Dendritic cell treated with granulocyte-macrophage colony-stimulating factor and Interleukin-4, amounts not matched to agents 40 ng/mL and 50 ng/mL, for 4 days (primary cell): ENCODE measurements around the gene CDC42BPB.

Source experiments
- H3K27ac Mint-ChIP-seq: one replicate; pipeline ENCODE4 v1.8.0; 2022; ENCODE audit warnings: mild to moderate bottlenecking, mixed read lengths
- H3K27me3 Mint-ChIP-seq: one replicate; pipeline ENCODE4 v1.8.0; 2022; ENCODE audit warnings: mild to moderate bottlenecking, mixed read lengths
- H3K36me3 Mint-ChIP-seq: one replicate; pipeline ENCODE4 v1.8.0; 2022; ENCODE audit warnings: low read depth, mixed read lengths
- H3K4me1 Mint-ChIP-seq: one replicate; pipeline ENCODE4 v1.8.0; 2022; ENCODE audit warnings: low read depth, mixed read lengths
- H3K4me3 Mint-ChIP-seq: one replicate; pipeline ENCODE4 v1.8.0; 2022; ENCODE audit warnings: mild to moderate bottlenecking, moderate library complexity, mixed read lengths
- H3K9me3 Mint-ChIP-seq: one replicate; pipeline ENCODE4 v1.8.0; 2022; ENCODE audit warnings: mixed read lengths
- intact Hi-C: fragments of 100-400 bp; cut with micrococcal nuclease; formaldehyde crosslinking; loops from one replicate; pipeline ENCODE4 v1.15.0; 2022

CDC42BPB gene

DNA sequence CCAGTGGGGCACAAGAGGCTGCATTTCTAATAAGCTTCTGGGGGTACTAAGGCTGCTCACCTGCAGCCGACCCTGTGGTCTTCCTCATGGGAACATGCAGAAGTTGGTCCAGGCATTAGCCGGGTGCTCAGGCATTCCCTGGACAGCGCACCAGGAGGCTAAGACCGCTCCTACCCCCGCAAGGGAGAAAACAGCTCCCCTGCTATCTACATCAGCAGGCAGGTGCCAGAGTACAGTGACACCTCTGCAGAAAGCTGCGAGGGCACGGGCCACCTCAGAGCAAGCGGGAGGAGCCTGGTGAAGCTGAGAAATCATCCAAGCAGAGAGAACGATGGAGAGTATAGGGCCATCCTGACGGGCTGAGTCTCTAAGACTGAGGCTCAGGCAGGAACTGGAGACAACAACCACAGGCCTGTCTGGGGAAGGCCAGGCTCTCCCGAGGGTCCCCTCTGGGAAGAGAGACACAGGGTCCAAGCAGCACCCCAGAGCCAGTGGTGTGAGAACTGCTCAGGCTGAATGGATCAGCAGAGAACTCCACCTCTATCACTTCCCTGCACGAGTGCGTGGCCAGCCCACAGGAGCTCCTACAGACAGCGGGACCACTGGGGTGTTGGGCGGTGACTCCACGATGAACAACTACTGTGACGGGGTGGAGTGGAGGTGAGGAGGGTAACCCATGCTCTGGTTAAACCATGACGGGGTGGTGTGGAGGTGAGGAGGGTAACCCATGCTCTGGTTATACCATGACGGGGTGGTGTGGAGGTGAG lies 72.8 kb downstream of the CDC42BPB start:
- Mint-ChIP-seq H3K4me1 (peaks cover 10% of the 10 kb centered on the region), H3K9me3 (peaks cover 19% of the 10 kb centered on the region), H3K27ac (no peak overlapping the region), H3K36me3 (peaks cover 100% of the 10 kb centered on the region), H3K4me3 (no peak overlapping the region), H3K27me3 (no peaks in the 10 kb centered on the region)
- intact Hi-C loops: no loop called here

DNA sequence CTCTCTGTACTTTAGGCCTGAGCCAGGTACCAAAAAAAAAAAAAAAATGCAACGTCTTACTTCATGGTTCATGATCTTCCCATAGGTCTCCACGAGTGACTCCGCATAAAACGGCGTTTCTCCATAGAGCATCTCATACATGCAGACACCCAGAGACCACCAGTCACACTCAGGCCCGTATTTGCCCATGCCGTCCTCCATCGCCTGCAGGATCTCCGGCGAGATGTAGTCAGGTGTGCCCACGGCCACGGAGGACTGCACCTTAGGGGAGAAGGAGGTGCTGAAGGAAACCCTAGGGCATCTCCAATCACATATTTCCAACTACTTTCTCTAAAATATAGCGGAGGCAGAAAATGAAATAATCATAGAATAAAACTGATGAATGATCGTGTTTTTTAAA lies 73.9 kb downstream of the CDC42BPB start:
- H3K27me3 Mint-ChIP-seq: no peaks in the 10 kb centered on the region
- H3K27ac Mint-ChIP-seq: no peak overlapping the region
- peaks cover 10% of the 10 kb centered on the region for H3K4me1 Mint-ChIP-seq
- intact Hi-C loops: no loop called here
- no peak overlapping the region for H3K4me3 Mint-ChIP-seq
- peaks cover 12% of the 10 kb centered on the region for H3K9me3 Mint-ChIP-seq
- H3K36me3 Mint-ChIP-seq: peaks cover 100% of the 10 kb centered on the region

DNA sequence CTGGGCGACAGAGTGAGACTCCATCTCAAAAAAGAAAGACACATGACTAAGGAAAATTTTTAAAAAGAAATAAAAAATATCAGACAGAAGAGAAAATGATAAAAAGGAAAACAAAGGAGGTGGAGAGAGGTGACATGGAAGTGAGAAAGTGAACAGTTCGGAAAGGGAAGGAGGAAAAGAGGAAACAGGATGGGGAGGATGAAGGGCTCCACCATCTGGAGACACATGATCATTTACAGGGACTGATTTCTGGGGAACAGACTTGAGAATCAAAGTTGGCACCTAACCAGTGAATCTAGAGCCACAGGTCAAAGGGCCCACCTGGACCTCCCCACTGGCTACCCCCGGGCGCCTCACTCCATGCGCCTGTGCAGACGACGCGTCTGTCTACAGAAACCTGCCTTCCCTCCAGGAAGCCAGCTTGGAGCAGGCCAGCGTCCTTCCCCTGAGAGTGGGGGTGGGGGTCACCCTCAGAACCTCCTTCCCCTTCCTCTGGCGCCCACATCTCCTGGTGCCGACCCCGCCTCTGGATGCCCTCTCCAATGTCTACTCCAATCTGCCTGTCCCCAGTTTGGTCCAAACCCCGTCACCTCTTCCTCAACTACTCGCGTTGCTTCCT lies 74.4 kb downstream of the CDC42BPB start:
- intact Hi-C loops: no loop called here
- H3K36me3 Mint-ChIP-seq: peaks cover 100% of the 10 kb centered on the region
- H3K27ac Mint-ChIP-seq: no peak overlapping the region
- H3K9me3 Mint-ChIP-seq: peaks cover 7% of the 10 kb centered on the region
- H3K4me3 Mint-ChIP-seq: no peak overlapping the region
- no peaks in the 10 kb centered on the region for H3K27me3 Mint-ChIP-seq
- H3K4me1 Mint-ChIP-seq: peaks cover 10% of the 10 kb centered on the region

DNA sequence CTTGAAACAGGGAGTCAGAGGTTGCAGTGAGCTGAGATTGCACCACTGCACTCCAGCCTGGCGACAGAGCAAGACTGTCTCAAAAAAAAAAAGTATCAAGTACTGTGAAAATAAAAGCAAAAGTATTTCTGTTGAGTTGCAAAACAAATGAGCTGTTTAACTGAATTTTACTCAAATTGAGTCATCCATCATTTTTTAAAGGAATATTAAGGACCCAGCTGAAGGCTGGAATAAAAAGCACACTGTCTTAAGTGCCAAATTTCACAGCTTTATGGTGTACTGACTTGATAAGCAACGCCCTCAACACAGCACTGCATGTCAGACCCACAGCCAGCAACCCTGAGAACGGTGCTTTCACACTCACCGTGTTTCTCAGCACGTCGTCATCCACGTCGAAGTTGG lies 76.9 kb downstream of the CDC42BPB start:
- H3K36me3 Mint-ChIP-seq: peaks cover 100% of the 10 kb centered on the region
- no peak overlapping the region for H3K27ac Mint-ChIP-seq
- H3K4me3 Mint-ChIP-seq: no peak overlapping the region
- H3K9me3 Mint-ChIP-seq: no peaks in the 10 kb centered on the region
- intact Hi-C loops: no loop called here
- H3K27me3 Mint-ChIP-seq: no peaks in the 10 kb centered on the region
- peaks cover 10% of the 10 kb centered on the region for H3K4me1 Mint-ChIP-seq

DNA sequence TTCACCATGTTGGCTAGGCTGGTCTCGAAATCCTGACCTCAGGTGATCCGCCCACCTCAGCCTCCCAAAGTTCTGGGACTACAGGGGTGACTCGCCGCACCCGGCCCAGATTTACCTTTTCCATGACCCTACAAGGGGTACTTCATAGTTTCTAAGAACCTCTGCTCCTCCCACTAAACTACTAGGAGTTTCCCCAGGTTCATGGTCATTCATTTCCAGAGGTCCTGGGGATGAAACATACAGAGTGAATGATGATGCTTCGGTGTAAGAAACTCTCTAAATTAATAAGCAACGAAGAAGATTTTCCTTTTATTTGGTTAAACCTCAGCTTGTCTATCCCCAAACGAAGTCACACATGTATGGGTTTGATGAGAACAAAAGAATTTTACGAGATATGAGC lies 77.9 kb downstream of the CDC42BPB start:
- Mint-ChIP-seq H3K27me3 (no peaks in the 10 kb centered on the region), H3K9me3 (no peaks in the 10 kb centered on the region), H3K4me1 (peaks cover 14% of the 10 kb centered on the region), H3K36me3 (peaks cover 100% of the 10 kb centered on the region), H3K27ac (no peak overlapping the region), H3K4me3 (no peak overlapping the region)
- intact Hi-C loops: no loop called here

DNA sequence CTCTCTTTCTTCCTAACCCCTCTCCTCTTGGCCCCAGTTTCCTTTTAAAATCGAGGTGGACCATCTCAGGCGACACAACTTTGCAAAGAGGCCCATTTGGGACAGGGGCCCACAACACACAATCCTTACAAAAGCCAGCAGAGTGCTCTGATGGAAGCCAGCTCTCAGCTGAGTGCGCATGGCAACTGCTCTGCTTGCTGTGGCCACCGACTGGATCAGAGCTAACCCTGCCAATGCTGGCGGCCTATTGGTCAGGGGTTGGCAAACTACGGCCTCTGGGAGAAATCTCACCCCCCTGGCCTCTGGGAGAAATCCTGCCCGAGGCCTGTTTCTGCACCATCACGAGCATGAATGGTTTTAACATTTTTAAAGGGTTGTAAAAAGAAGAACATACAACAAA lies 79.9 kb downstream of the CDC42BPB start:
- H3K36me3 Mint-ChIP-seq: peaks cover 100% of the 10 kb centered on the region
- no peak overlapping the region for H3K4me3 Mint-ChIP-seq
- no peaks in the 10 kb centered on the region for H3K9me3 Mint-ChIP-seq
- peaks cover 11% of the 10 kb centered on the region for H3K4me1 Mint-ChIP-seq
- H3K27me3 Mint-ChIP-seq: no peaks in the 10 kb centered on the region
- no peak overlapping the region for H3K27ac Mint-ChIP-seq
- intact Hi-C loops: no loop called here

DNA sequence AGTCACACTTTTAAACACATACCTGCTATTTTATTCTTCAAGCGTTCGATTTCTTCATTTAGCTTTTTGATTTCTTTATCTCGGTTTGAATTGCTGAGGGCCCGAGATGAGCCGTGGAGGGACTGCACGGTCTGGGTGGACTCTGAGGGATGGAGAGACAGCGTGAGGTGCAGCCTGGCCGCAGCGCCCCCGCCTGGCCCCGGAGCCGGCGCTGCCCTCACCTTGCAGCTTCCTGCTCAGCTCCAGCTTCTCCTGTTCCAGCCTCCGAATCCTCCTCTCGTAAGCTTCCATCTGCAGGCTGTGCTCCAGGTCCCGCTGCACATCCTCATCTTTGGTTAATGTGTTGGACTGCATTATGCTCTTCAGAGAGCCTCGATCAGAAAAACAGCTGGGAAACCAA lies 81.7 kb downstream of the CDC42BPB start:
- Mint-ChIP-seq H3K4me1 (peaks cover 11% of the 10 kb centered on the region), H3K27me3 (no peaks in the 10 kb centered on the region), H3K9me3 (no peaks in the 10 kb centered on the region), H3K36me3 (peaks cover 100% of the 10 kb centered on the region), H3K27ac (no peak overlapping the region), H3K4me3 (no peak overlapping the region)
- intact Hi-C loops: no loop called here

DNA sequence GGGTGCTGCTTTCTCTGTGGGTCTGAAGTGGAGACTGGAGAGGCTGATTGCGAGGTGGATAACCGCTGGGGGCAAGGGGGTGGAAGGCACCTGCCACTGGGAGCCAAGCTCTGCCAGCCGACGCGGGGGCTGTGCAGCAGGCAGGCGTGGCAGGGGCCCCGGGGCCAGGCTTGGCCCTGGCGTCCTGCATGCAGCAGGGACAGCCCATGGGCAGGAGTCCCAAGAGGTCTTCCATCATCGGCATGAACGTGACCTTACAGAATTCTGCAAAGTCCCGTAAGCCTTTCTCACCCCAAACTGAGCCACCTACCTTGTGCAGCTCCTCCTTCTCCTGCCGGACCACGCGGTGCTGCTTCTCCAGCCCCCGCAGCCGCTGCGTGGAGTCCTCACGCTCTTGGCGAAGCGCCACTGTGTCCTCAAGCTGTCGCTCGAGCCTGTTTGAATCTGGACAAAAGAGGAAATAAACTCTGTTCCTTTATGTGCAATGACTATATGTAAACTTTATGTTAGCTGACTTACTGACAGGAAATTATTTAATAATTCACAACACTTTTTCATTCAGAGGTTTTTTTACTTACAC lies 83.6 kb downstream of the CDC42BPB start:
- Mint-ChIP-seq H3K4me1 (peaks cover 11% of the 10 kb centered on the region), H3K9me3 (no peaks in the 10 kb centered on the region), H3K27me3 (no peaks in the 10 kb centered on the region), H3K4me3 (no peak overlapping the region), H3K36me3 (peaks cover 100% of the 10 kb centered on the region), H3K27ac (no peak overlapping the region)
- intact Hi-C loops: no loop called here

DNA sequence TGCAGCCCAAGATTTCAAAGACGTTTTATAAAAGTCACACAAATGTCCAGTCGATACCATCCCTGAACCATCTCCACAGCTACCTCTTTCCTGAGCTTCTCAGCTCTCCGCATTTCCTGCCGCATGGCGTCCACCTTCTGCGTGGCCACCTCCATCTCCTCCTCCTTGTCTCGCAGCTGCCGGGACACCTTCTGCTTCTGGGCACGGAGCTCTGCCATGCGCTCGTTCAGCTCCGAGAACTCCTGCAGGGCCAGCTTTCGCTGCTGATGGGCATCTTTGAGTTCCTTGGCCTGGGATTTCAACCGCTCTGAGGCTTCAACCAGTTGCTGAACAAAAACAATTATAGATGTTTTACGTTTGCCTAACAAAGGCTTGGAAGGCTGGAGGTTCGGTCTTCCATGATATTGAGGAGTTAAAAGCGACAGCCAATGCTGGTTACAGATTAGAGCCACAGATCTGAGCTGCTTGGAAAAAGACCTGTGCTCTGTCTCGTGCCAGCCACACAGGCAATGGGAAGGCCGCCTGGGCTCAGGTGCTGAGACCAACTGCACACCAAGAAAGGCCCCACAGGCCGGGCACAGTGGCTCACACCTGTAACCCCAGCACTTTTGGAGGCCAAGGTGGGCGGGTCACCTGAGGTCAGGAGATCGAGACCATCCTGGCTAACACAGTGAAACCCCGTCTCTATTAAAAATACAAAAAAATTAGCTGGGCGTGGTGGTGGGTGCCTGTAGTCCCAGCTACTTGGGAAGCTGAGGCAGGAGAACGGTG lies 85.3 kb downstream of the CDC42BPB start:
- Mint-ChIP-seq H3K27ac (no peak overlapping the region), H3K36me3 (peaks cover 100% of the 10 kb centered on the region), H3K27me3 (no peaks in the 10 kb centered on the region), H3K9me3 (no peaks in the 10 kb centered on the region), H3K4me3 (no peak overlapping the region), H3K4me1 (peaks cover 11% of the 10 kb centered on the region)
- intact Hi-C loops: no loop called here

DNA sequence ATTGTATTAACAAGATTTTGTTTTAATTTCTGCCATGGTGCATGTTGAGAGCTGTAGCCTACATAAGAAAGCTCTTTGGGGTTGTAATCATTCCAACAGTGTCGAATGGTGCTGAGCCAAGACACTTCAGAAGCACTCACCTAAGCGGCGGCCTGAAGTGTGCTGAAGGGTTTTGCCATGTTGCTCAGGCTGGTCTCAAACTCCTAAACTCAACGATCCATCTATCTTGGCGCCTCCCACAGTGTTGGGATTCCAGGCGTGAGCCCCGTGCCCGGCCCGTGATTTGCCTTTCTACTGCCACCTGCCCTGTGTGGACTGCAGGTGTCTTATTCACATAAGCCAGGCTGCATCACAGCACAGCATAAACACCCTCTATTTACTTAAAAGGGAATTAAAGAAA lies 86.0 kb downstream of the CDC42BPB start:
- Mint-ChIP-seq H3K27me3 (no peaks in the 10 kb centered on the region), H3K4me3 (no peak overlapping the region), H3K4me1 (peaks cover 11% of the 10 kb centered on the region), H3K27ac (no peak overlapping the region), H3K36me3 (peaks cover 100% of the 10 kb centered on the region), H3K9me3 (no peaks in the 10 kb centered on the region)
- intact Hi-C loops: no loop called here

DNA sequence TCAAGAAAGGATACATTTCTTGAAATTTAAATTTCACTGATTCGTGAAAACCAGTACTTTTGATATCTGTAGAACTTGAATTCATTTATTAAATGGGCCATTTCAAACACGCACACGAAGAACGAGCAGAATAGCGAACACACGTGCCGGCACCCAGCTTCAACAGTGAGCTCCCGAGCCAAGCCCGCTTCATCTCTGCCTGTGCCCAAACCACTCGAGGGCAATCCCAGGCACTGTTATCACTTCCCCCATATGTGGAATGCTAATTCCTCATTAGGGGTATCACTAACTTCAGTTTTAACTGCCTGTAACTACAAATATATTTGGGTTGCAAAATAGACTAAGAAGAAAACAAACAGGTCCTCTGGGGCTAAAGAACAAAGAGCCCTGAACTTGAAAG lies 86.9 kb downstream of the CDC42BPB start:
- intact Hi-C loops: no loop called here
- peaks cover 11% of the 10 kb centered on the region for H3K4me1 Mint-ChIP-seq
- H3K36me3 Mint-ChIP-seq: peaks cover 100% of the 10 kb centered on the region
- H3K27me3 Mint-ChIP-seq: no peaks in the 10 kb centered on the region
- no peaks in the 10 kb centered on the region for H3K9me3 Mint-ChIP-seq
- H3K4me3 Mint-ChIP-seq: no peak overlapping the region
- H3K27ac Mint-ChIP-seq: no peak overlapping the region

DNA sequence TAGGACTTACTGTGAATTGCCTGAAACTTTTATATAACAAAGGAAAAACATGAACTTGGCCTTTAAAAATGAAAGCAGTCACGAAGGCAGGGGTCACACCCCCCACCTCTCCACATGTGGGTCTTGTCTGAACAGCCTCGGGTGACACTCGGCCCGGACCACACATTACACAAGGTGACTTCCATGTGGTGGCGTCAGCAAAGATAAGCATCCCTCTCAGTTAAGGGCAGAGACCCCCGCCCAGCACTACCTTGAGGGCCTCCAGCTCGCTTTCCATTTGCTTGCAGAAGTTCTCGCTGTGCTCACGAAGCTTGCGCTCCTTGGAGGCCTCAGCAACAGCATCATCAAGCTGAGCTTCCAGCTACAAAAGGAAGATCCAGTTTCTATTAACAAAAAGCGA lies 87.4 kb downstream of the CDC42BPB start:
- no peaks in the 10 kb centered on the region for H3K9me3 Mint-ChIP-seq
- peaks cover 100% of the 10 kb centered on the region for H3K36me3 Mint-ChIP-seq
- H3K4me1 Mint-ChIP-seq: peaks cover 11% of the 10 kb centered on the region
- no peak overlapping the region for H3K27ac Mint-ChIP-seq
- no peak overlapping the region for H3K4me3 Mint-ChIP-seq
- no peaks in the 10 kb centered on the region for H3K27me3 Mint-ChIP-seq
- intact Hi-C loops: no loop called here

DNA sequence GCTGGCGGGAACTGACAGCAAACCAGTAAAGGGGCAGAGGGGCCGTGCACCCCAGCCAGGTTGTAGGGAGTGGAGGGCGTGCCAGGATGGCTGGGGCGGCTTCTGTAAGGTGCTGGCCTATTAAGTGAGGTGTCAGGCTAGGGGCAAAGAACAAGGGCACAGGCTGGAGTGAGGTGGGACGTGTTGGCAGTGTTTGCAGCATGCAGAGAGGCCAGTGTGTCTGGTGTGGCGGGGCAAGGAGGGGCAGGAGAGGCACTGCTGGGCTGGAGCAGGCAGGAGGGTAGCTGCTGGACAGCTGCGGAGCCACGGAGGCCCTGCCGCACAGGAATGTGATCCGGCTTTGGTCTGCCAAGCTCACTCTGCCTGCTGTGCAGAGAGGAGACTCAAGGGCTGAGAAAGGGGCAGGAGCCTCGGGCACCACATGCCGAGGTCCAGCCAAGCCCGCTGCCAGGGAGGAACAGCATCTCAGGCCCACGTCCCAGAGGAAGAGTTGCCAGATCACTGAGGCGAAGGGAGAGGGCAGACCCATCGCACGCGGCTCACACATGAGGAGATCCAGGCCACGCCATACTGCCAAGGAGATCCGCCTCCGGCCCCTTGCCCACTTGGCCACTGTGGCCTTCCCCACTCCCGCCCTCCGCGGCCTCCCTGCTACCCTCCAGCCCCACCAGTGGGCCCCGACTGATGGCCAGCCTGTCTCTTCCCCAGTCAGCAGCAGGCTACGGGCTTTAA lies 88.1 kb downstream of the CDC42BPB start:
- H3K4me1 Mint-ChIP-seq: peaks cover 6% of the 10 kb centered on the region
- H3K9me3 Mint-ChIP-seq: no peaks in the 10 kb centered on the region
- no peak overlapping the region for H3K27ac Mint-ChIP-seq
- intact Hi-C loops: no loop called here
- H3K4me3 Mint-ChIP-seq: no peak overlapping the region
- H3K27me3 Mint-ChIP-seq: no peaks in the 10 kb centered on the region
- H3K36me3 Mint-ChIP-seq: peaks cover 100% of the 10 kb centered on the region
